AG09319 (cell line): ENCODE measurements around the gene CCDC7.
"Not testable (repeated sequence)": the region's sequence is repeated elsewhere in the genome, so short reads cannot be mapped to it uniquely, and the experiment has no call there.

Experiments used
- DNase-seq: peaks from one replicate; pipeline ENCODE4 v3.0.0-alpha.2; 2010; ENCODE audit warnings: low read depth; ENCODE audit errors: extremely low read depth
- CTCF ChIP-seq: IDR thresholded peaks from 2 replicates; pipeline ENCODE4 v1.5.1; 2011; ENCODE audit warnings: low read depth, mild to moderate bottlenecking, inconsistent platforms, low read length, moderate library complexity

Gene CCDC7

GRCh38 chr10:32746869-32747268 lies 300.9 kb downstream of the CCDC7 start:
- TF ChIP-seq CTCF = no peak
- no peak for DNase-seq

- no peak for DNase-seq
- TF ChIP-seq CTCF = no peak
Observed at GRCh38 chr10:32751582-32751981, 305.6 kb downstream of the CCDC7 start.

GRCh38 chr10:32754900-32755299 lies 309.0 kb downstream of the CCDC7 start:
- not testable (repeated sequence) for DNase-seq

- no peak for DNase-seq
- TF ChIP-seq CTCF = no peak
Observed at GRCh38 chr10:32771217-32771616, 325.3 kb downstream of the CCDC7 start.

- DNase-seq = no peak
- no peak for TF ChIP-seq CTCF
Observed at GRCh38 chr10:32773105-32773504, 327.2 kb downstream of the CCDC7 start.

- TF ChIP-seq CTCF = no peak
- no peak for DNase-seq
Observed at GRCh38 chr10:32786968-32787367, 341.0 kb downstream of the CCDC7 start.

- TF ChIP-seq CTCF = no peak
- no peak for DNase-seq
Observed at GRCh38 chr10:32787690-32788284, 341.8 kb downstream of the CCDC7 start.

- no peak for DNase-seq
- no peak for TF ChIP-seq CTCF
Observed at GRCh38 chr10:32788359-32788758, 342.4 kb downstream of the CCDC7 start.
